GM18517 (cell line): Measurements from ENCODE around the gene UMODL1.

Experiments used
- ATAC-seq: cut with Tn5 transposase; IDR thresholded peaks from one replicate; pipeline ENCODE4 v1.9.1; 2021; ENCODE audit warnings: mild to moderate bottlenecking, moderate library complexity; ENCODE audit not compliant: unreplicated experiment

UMODL1 gene

DNA sequence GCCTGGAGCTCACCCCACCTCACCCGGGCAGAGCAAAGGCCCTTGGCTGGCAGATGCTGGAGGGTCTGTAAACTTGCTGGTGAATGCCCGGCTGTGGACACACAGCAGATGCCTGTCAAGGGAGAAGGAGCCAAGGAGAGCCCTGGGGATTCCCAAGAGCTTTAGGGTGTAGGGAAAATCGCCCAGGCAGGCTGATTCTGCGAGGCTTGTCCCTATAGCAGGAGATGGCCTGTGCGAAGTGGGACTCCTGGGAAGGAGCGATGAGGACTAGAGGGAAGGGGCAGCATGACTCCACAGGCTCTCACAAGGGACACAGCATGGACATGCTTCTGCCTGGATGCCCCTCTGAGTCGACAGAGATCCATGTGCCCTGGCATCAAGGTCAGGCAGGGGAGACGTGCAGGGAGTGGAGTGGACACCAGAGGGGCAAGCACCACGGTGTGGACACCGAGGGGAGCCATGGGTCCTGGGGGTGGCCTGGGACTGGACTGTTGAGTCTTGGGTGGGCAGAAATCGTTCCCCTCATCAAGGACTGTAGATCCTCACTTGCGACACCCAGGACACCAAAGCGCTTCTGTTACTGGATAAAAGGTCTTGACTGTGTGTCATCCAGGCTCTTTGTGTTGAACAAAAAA, 76.4 kb downstream of the UMODL1 start:
- no peak for ATAC-seq

DNA sequence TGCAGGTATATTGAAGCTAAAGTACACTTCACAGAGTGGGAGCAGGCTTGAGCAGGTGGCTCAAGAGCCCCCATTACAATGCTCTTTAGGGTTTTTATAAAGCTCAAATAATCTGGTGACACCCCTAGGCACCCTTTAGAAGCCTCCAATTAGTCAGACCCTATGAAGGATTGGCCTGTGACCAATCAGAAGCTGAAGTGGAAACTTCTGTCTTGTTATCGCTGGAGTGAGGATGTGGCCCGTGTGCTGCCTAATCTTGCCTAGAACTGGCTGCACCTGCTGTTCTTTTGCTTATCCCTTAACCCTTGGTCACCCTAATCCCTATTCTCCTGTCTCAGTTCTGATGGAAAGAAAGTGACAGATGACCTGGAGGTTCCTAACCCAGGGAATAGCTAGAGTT, 77.0 kb downstream of the UMODL1 start:
- ATAC-seq = no peak

DNA sequence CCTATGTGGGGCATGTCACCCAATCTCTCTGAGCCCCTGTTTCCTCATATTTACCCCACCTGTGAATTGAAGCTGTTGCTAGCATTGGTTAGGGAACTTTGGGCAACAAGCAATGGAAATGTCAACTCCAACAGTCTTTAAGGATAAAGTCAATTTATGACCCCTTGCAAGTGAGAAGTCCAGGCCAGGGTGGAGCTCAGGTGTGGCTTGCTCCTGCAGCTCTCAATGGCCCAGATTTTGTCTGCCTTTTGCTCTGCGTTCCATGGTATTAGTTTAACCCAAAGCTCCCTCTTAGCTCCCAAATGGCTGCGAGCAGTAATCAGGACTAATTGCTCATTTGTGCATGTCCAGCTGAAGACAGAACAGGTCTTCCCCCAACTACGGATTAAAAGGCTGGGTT, 77.5 kb downstream of the UMODL1 start:
- no peak for ATAC-seq

DNA sequence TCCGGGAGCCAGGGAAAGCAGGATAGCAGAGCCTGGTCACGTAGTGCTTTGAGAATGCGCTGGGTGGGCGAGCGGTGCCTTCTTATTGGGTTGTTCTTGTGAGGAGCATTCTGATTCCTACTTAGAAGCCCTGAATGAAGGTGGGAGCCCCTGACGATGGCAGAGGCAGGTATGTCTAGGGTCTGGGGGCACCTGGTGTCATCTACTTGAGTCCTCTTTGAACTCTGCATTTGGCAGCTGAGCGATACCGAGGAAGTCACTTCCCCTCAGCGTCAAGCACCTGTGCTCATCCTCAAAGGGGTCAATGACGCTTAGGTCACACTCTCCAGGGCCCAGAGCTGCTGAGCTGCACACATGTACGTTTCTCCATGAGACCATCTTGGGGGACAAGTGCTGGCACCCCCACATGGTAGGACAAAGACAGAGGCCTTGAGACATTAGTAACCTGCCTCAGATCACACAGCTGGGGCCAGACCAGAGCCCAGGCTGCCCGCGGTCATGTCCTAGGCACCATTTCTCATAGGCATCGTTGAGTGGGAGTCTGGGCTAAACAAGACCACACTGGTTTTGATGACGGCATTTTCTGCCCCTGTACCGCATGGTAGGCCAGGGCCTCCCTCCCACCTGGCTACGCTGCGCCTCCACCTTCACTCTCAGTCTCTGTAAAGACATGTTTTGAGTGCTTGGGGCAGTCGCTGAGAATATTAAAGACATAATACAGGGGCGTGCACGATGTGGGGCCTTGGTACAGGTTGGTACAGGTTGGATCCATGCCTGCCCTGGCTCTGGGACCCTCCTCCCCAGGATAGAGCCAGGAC, 78.7 kb downstream of the UMODL1 start:
- no peak for ATAC-seq

DNA sequence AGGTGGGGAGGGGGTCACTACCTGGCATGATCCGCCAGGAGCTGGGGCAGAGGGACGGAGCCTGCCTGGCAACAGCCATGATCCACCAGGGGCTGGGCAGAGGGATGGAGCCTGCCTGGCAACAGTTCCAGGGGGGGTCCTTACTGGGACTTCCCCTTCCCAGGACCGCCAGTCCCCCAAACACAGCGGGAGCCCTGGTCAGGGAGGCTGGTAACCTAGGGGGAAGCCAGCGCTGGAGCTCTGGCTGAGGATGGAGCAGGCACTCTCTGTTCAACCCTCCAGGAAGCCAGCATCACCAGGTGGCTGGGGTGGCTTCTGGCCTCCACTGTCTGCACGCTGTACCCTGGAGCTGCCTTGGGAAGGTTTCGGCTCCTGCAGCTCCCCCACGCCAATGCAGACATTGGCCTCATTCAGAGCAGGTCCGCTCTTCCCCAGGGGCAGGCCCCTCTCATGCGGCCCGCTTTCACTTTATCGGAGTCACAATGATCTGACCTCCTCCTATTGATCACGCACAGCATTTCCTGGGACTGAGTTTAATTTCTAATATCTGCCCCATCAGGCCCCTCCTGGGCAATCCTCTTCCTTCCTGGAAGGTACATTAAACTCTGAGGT, 79.5 kb downstream of the UMODL1 start:
- no peak for ATAC-seq

DNA sequence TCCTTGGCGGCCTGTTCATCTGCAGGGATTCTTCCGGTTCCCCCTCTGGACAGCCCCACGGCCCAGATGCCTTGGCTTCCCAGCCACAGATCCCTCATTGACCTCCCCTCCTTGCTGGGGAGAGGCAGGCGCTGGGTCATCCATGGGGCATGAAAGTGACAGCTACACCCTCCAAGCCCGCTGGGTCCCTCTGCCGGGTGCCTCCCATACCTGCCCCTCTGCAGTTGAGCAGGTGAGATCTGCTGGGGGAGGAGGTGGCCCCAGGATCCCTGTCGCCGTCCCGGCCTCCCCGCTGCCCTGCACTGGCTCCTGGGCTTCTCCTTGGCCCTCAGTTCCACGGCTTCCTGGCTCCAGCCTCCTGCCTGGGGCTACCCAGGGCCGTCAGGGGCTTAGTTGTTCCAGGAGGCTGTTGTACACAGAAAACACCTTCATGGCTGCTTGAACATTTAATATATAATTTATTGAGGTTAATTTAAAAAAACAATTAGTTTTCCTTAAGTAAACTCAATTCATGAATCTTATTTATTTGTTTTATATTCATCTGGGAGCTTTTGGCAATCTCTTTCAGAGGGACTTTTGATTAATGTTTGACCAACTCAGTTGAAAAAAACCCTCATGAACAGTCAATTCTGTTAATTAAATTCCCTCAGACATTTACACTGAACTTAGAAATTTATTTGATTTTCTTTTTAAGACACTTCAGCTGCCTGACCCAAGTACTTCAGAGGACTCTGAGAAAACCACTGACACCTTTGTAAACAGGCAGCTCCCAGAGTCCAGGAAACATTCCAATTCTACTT, 80.2 kb downstream of the UMODL1 start:
- ATAC-seq = no peak

DNA sequence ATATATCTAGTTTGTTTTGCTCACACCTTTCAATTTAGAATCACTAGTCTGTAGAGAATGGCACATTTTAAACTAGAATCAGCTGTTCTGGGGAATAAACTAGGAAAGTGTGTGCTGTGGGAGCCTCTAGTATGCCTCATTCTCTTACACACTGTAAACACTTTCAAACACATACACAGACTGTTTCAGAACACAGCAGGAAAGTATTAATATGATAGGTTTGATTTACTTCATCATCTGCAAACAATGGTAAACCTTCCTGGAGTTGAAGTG, 80.8 kb downstream of the UMODL1 start:
- ATAC-seq = no peak

DNA sequence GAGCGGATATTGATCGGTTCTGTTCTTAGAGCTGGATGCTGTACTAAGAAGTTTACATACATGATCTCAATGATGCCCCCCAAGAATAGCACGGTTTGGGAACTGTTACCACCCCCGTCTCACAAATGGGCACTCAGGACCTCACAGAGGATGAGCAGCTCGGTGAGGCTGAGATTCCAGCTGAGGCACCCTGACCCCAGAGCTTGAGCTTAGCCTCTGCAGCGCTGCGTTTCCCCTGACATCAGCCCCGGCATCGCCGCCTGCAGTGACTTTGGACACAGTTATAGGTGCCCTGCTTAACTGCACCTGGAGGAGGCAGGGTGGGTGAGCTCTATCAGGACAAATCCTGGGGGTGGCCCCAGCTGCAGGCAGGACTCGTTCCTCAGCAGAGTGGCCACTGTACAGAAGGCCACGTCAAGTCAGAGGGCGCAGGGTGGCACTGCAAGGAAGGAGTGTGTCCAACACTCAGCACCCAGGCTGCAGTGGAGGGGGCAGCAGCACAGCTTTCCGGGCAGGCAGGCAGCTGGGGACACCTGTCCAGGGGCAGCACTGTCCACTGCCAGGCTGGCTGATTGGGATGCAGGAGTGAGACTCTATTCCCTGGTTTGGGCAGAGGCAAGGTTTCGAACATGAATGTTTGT, 82.0 kb downstream of the UMODL1 start:
- ATAC-seq = no peak

DNA sequence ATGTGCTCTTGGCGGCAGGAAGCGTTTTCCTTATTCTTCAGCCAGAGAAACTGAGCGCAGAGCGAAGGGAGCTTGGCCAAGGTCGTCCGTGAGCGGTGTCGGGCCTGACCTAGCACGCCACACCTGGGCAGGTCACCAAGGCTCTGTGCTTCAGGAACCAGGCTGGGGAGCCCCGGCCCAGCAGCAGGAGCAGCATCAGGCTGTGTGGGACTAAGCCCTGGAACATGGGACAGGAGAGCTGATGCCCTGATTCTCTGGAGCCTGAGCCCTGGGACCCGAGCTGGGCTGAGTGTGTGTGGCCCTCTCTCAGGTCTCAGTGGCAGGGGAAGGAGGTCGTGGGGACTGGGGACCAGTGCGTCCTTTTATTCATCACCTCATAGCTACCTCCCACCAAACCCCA, 82.6 kb downstream of the UMODL1 start:
- ATAC-seq = no peak

DNA sequence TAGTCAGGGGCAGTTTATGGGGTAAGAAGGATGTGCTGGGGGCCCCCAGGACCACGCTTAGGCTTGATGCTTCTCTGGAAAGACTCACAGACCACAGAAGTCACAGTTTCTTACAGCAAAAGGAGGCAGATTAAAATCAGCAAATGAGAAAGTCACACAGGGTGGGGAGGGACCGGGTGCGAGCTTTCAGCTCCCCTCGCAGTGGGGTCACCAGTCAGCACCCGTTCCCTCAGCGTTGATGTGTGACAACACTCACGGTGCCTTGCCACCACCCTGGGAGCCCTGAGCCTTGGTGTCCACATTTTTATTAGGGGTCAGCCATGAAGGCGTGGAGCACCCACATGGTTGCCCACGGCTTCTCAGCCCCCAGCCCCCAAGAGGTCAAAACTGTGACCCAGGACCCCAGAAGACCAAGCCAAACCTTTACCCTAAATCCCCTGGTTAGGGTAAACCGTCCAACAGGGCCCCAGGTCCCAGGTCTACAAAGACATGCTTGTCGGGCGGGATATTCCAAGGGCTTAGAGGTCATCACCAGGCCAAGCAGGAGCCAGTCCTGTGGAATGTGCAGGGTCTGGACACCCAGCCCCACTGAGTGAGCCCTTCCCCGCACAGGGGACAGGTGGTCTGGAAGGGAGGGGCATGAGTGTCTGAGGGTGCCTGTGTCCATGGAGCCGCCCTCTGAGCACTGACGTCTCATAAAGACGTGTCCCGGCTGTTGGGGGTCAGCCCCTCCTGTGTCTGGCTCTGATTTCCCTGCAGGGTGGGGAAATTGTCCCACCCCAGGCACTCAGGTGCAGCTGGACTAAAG, 83.3 kb downstream of the UMODL1 start:
- ATAC-seq = no peak

DNA sequence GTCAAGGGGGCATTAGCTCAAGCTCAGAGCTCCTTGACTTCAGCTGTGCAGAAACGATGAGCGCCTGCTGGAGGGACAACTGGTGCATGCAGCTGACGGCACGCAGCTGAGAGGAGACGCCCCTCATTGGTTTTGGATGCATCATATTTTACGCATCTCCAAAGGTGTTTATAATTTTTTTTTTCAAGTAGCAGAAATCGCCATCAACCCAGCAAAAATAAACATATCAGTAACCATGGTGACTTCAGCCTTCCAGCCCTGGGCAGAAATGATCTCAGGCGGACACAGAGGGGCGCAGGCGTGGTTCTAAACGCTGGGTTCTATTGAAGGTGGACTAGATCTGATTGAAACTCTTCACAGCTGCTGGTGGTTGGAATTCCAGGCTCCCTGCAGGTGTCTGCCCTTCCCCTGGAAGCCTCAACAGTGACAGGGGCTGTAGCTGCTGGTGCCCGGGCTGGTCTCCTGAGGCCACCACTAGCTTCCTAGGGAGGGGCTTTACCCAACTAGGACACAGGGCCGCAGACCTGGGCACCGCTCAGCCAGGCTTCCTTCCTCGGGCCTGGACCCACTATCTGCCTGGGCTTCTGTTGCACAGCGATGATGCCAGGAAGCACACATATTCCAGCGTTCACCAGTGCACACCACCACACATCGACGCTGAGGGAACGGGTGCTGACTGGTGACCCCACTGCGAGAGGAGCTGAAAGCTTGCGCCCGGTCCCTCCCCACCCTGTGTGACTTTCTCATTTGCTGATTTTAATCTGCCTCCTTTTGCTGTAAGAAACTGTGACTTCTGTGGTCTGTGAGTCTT, 84.1 kb downstream of the UMODL1 start:
- no peak for ATAC-seq

DNA sequence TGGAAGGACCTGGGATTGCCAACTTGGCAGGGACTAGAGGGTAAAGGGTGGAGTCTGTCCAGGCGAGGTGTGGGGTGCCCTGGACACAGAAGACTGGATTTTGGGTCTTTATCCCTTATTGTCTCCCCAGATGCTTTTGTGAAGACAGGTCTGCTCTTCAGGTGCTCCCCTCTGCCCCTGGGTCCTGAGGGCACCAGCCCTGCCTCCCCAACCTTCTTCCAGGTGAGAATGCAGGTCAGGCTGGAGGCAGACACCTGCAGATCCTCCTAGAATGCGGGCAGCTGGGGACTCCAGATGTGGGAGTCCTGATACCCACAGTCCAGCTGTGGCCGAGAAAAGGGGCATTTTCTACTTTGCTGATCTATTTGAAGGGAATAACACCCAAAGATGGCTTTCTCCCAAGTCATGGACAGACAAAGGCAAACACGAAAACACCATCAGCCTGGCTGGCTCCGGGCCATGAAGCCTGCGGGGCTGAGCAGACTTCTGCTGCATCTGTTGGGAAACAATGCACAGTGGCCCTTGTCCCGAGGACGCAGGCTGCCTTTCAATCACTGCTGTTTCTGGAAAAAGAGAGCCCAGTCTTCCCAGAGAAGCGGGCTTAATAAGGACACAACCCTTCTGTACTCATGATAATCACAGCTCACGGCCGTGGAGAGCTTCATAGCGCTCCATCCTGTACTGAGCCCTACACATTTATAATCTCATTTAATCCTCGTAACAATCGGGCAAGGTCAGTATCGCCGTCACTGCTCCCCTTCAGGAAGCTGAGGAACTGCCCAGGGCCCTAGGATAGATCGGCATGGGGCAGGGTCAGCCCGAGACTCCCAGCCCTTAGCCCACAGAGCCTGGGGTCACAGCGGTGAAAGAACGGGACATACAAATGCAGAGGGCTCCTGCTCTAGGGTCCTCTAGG, 85.8 kb downstream of the UMODL1 start:
- ATAC-seq = no peak

DNA sequence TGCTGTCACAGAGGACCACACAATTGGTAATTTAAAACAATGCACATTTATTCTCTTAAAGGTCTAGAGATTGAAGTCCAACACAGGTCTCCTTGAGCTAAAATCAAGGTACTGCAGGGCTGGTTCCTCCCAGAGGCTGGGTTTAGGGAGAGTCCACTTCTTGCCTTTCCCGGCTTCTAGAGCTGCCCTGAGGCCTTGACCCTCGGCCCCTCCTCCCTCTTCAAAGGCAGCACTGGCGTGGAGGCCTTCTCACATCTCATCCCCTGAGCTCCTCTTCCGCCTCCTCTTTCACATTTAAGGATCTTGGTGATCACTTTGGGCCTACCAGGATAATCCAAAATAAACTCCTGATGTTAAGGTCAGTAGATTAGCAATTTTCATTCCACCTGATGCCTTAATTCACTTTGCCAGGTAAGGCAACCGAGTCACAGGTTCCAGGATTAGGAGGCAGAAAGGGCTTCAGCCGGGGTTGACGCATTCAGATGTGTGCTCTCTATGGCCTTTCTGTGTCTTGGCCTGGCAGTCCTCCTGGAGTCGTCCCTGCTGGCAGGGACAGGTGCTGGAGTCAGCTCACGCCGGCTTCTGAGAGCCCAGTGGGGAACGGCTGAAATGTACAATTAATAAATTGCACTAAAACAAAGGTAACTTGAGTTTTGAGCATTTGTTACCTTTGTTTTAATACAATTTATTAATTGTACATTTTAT, 86.6 kb downstream of the UMODL1 start:
- ATAC-seq = no peak

DNA sequence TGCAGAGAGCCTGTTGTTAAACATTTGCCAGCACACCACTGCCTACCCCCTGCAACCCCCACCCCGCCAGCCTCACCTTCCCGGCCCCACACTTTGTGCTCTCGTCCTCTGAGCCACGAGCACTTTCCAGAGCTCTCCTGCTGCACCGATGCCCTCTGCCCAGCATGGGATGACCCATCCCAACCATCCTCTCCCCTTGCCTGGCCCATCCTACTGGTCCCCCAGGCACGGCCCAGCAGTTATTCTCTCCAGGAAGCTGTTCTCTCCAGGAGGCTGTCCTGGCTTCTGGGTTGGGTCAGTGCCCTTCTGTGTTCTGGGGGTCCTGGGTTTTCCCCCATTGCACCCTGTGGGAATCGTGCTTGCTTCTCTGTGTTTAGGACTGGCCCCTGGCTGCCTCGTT, 87.7 kb downstream of the UMODL1 start:
- ATAC-seq = no peak

DNA sequence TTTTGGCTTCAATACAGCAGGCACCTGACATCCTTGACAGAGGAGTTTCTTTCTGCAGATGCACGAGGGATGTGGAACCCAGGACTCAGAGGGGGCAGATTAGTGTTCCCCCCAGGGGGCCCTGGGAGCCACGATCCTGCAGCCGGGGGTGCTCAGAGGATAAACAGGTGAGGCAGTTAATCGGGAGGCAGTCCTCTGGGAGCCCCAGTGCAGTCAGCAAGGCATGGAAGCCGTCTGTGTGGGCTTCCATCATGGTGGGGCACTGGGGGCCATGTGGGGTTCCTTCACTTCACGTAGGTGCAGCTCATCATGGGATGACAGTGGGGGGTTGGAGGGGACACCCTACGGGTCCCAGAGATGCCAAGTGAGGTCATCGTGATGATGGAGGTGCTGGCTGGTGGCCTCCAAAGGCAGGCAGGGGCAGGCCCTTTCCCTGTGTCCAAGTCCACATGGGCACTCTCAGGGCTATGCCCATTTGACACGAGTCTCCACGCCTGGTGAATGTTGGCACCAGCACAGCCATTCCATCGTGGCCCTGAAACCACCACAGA, 88.5 kb downstream of the UMODL1 start:
- ATAC-seq = no peak

DNA sequence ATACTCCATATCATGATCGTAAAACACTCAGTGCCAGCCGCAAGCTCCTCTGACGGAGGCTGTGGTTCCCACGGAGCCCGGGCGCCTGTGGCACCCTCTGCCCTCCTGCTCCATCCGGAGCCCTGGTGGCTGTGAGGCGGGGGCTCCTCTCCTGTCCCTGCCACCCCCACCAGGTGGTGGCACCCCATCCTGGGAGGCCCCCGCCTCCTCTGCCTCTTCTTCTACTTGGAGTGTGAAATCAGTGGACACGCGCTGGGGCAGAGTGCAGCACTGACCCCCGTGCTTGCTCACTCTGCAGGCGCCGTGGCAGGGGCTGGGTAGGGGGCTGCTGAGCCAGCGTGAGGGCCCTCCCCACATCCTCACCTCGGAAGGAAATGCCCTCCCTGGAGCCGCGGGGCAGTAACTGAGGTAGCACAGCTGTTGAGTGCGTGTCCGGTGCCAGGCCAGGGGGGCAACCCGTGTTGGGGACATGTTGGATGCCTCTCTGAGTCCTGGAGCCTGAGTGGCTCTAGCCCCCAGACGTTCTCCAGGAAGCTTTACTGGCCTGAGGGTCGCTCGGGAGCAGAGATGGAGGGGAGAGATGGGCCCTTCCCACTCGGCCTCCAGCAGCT, 89.1 kb downstream of the UMODL1 start:
- ATAC-seq = no peak

DNA sequence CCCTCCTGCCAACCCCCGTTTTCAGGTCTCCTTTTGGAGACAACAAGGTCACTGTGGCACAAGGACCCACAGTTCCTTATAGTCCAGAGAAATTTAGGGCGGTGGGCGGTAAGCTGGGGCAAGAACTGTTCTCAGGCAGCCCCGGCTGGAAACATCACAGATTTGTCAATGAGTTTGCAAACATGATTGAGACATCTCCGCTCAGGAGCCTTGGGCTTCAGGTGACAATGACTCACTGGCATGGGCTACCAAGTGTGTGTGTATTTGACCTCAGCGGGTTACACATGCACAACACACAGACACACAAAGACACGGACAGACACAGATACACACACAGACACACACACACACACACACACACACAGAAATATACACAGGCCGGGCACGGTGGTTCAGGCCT, 89.6 kb downstream of the UMODL1 start:
- ATAC-seq = no peak
